HepG2 (cell line): ENCODE data around the gene OVOL3. TPM values are rescaled to one million over a fixed set of nuclear protein-coding genes. Genes with fewer than 3 reads are reported as not detected.

Experiments
- ATF7-NPFF ChIP-seq: sonication (generic); formaldehyde crosslinking; IDR thresholded peaks from 2 replicates; pipeline ENCODE4 v1.8.1; 2023; ENCODE audit warnings: mild to moderate bottlenecking, low read depth, missing genetic modification reagents, moderate library complexity
- FIP1L1 ChIP-seq: fragments of 200-400 bp; formaldehyde crosslinking; IDR thresholded peaks from 2 replicates; pipeline ENCODE4 v1.6.1; 2018; ENCODE audit warnings: low read depth, mild to moderate bottlenecking, low read length, moderate library complexity, borderline replicate concordance; ENCODE audit not compliant: insufficient read depth
- HMG20A ChIP-seq: IDR thresholded peaks from 2 replicates; pipeline ENCODE4 v1.6.1; 2016; ENCODE audit warnings: borderline replicate concordance
- KLF13 ChIP-seq: sonication (generic); formaldehyde crosslinking; IDR thresholded peaks from 2 replicates; pipeline ENCODE4 v1.4.0; 2020; ENCODE audit warnings: mild to moderate bottlenecking, missing genetic modification reagents
- MATR3 ChIP-seq: sonication (generic); formaldehyde crosslinking; IDR thresholded peaks from 2 replicates; pipeline ENCODE4 v1.4.0; 2020; ENCODE audit warnings: missing genetic modification reagents
- RAD51 ChIP-seq: fragments of 450-650 bp; IDR thresholded peaks from 2 replicates; pipeline ENCODE4 v1.6.1; 2016; ENCODE audit warnings: borderline replicate concordance
- RFX1 ChIP-seq: fragments of 450-650 bp; IDR thresholded peaks from 2 replicates; pipeline ENCODE4 v1.6.1; 2017
- ZFP41 ChIP-seq: sonication (generic); formaldehyde crosslinking; IDR thresholded peaks from 2 replicates; pipeline ENCODE4 v1.4.0; 2020; ENCODE audit warnings: mild to moderate bottlenecking, missing genetic modification reagents, borderline replicate concordance
- ZFY ChIP-seq: sonication (generic); formaldehyde crosslinking; IDR thresholded peaks from 2 replicates; pipeline ENCODE4 v1.4.0; 2020; ENCODE audit warnings: missing genetic modification reagents
- ZNF317 ChIP-seq: sonication (generic); formaldehyde crosslinking; IDR thresholded peaks from 2 replicates; pipeline ENCODE4 v1.5.0; 2020; ENCODE audit warnings: mild to moderate bottlenecking, missing genetic modification reagents
- ZNF468 ChIP-seq: sonication (generic); formaldehyde crosslinking; IDR thresholded peaks from 2 replicates; pipeline ENCODE4 v1.8.0; 2022; ENCODE audit warnings: mild to moderate bottlenecking, moderate library complexity, missing genetic modification reagents
- ZNF841 ChIP-seq: sonication (generic); formaldehyde crosslinking; IDR thresholded peaks from 2 replicates; pipeline ENCODE4 v1.8.1; 2023; ENCODE audit warnings: missing genetic modification reagents, borderline replicate concordance
- polyA plus RNA-seq, 8 experiments: library from polyadenylated mRNA; depleted of rRNA in 3 of 8; stranded (reverse) in 7 of 8; unstranded in 1 of 8; fragments of >200 nt; fragmentation: Illumina TruSeq in 4 of 8; extraction: Trizol in 4 of 8; gene quantifications; 2 replicates each; pipeline versions ENCODE4 v1.2.1 to v1.2.3, GENCODE V29; 2011 to 2016; ENCODE audit warnings: low read depth in 4 of 8, missing spikeins in 1 of 8, mixed read lengths in 1 of 8; ENCODE audit not compliant: insufficient read depth in 1 of 8
- total RNA-seq, 5 experiments: library from RNA; depleted of rRNA; stranded (reverse); fragments of >200 nt; fragmentation: Illumina TruSeq; extraction: Trizol; gene quantifications; 2 replicates each; pipeline ENCODE4 v1.2.3, GENCODE V29; 2016; ENCODE audit warnings: low read depth in 1 of 5
- TF ChIP-seq, protein P1 (sequence below): sonication (generic); formaldehyde crosslinking; IDR thresholded peaks from 2 replicates; pipeline ENCODE4 v1.4.0; 2020; ENCODE audit warnings: missing genetic modification reagents
- TF ChIP-seq, protein P2 (sequence below): sonication (generic); formaldehyde crosslinking; IDR thresholded peaks from 2 replicates; pipeline ENCODE4 v1.8.0; 2022; ENCODE audit warnings: mild to moderate bottlenecking, missing genetic modification reagents
- TF ChIP-seq, protein P3 (sequence below): sonication (generic); formaldehyde crosslinking; conservative IDR thresholded peaks from 2 replicates; pipeline ENCODE4 v1.8.0; 2022; ENCODE audit warnings: mild to moderate bottlenecking, moderate library complexity, missing genetic modification reagents
- TF ChIP-seq, protein P4 (sequence below): sonication (generic); formaldehyde crosslinking; IDR thresholded peaks from 2 replicates; pipeline ENCODE4 v1.5.1; 2020; ENCODE audit warnings: missing genetic modification reagents, mild to moderate bottlenecking, borderline replicate concordance
- TF ChIP-seq, protein P5 (sequence below): sonication (generic); formaldehyde crosslinking; IDR thresholded peaks from 2 replicates; pipeline ENCODE4 v1.4.0; 2020; ENCODE audit warnings: missing genetic modification reagents
- TF ChIP-seq, protein P6 (sequence below): sonication (generic); formaldehyde crosslinking; IDR thresholded peaks from 2 replicates; pipeline ENCODE4 v1.4.0; 2020; ENCODE audit warnings: mild to moderate bottlenecking, low read depth, missing genetic modification reagents

Gene OVOL3
- total and polyA plus RNA-seq, 2 of the 13 experiments (the other 11 are each of a cell fraction or from before 2014, with no cell fraction given), result not detected

DNA sequence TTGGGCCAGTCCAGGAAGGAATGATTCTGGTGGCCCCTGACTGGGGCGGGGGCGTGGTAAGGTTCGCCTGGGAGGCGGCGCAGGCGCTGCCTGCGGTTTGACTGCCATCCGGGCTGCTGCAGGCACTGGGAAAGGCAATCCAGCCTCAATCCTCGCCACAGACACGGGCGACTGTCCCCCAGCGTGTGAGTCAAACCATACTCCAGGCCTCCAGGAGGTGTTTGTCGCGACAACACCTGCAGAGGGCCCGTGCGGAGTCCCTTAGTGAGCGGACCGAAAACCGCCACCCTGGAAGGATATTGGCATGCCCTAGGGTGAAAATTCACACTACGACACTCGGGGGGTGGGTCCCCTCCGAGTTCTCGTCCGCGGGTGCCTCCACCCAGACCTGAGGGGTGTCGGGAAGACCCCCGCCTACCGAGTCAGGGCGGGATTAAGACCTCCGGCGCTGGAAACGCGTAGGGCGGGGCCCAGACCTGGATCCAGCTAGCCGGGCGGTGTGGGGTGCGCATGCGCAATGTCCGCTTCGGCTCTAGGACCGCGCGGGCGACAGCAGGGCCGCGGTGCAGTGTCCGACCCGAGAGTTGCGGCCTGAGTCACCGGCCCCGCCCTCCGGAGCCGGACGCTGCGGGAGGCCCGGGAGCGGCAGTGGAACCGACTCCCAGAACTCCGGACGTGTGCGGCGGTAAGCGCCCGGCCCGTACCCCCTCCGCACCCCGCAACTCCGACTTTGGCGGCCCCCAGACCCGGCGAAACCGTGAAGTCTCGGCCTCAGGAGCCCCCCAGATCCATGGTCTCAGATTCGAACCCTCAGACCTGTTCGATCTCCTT is 28.7 kb downstream of the OVOL3 start, which contains the start of gene CAPNS1 (continued):
- TF ChIP-seq ZFP41 (no peak; the same call in 1 of the 2 replicates), ZNF841 (CRISPR knock-in tag) (no peak), FIP1L1 (no peak), RAD51 (no peak), ATF7-NPFF (CRISPR knock-in tag) (peak; percentile 69), HMG20A (CRISPR knock-in tag) (no peak; the same call in 1 of the 2 replicates), ZNF468 (CRISPR knock-in tag) (no peak), RFX1 (no peak), KLF13 (no peak), ZNF317 (CRISPR knock-in tag) (peak; percentile 52; the same call in 1 of the 2 replicates), ZFY (CRISPR knock-in tag) (peak; percentile 91), MATR3 (no peak)
- TF ChIP-seq, protein P1, sequence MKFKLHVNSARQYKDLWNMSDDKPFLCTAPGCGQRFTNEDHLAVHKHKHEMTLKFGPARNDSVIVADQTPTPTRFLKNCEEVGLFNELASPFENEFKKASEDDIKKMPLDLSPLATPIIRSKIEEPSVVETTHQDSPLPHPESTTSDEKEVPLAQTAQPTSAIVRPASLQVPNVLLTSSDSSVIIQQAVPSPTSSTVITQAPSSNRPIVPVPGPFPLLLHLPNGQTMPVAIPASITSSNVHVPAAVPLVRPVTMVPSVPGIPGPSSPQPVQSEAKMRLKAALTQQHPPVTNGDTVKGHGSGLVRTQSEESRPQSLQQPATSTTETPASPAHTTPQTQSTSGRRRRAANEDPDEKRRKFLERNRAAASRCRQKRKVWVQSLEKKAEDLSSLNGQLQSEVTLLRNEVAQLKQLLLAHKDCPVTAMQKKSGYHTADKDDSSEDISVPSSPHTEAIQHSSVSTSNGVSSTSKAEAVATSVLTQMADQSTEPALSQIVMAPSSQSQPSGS (CRISPR knock-in tag), result 0 out of 2 replicates have a peak, but pooled peaks have one; percentile 64
- TF ChIP-seq, protein P2, sequence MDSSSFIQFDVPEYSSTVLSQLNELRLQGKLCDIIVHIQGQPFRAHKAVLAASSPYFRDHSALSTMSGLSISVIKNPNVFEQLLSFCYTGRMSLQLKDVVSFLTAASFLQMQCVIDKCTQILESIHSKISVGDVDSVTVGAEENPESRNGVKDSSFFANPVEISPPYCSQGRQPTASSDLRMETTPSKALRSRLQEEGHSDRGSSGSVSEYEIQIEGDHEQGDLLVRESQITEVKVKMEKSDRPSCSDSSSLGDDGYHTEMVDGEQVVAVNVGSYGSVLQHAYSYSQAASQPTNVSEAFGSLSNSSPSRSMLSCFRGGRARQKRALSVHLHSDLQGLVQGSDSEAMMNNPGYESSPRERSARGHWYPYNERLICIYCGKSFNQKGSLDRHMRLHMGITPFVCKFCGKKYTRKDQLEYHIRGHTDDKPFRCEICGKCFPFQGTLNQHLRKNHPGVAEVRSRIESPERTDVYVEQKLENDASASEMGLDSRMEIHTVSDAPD, result 0 out of 2 replicates have a peak, but pooled peaks have one; percentile 16
- TF ChIP-seq, protein P3, sequence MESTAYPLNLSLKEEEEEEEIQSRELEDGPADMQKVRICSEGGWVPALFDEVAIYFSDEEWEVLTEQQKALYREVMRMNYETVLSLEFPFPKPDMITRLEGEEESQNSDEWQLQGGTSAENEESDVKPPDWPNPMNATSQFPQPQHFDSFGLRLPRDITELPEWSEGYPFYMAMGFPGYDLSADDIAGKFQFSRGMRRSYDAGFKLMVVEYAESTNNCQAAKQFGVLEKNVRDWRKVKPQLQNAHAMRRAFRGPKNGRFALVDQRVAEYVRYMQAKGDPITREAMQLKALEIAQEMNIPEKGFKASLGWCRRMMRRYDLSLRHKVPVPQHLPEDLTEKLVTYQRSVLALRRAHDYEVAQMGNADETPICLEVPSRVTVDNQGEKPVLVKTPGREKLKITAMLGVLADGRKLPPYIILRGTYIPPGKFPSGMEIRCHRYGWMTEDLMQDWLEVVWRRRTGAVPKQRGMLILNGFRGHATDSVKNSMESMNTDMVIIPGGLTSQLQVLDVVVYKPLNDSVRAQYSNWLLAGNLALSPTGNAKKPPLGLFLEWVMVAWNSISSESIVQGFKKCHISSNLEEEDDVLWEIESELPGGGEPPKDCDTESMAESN (CRISPR knock-in tag), result peak; percentile 72; the same call in 1 of the 2 replicates
- TF ChIP-seq, protein P4, sequence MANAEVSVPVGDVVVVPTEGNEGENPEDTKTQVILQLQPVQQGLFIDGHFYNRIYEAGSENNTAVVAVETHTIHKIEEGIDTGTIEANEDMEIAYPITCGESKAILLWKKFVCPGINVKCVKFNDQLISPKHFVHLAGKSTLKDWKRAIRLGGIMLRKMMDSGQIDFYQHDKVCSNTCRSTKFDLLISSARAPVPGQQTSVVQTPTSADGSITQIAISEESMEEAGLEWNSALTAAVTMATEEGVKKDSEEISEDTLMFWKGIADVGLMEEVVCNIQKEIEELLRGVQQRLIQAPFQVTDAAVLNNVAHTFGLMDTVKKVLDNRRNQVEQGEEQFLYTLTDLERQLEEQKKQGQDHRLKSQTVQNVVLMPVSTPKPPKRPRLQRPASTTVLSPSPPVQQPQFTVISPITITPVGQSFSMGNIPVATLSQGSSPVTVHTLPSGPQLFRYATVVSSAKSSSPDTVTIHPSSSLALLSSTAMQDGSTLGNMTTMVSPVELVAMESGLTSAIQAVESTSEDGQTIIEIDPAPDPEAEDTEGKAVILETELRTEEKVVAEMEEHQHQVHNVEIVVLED, result peak; percentile 83
- TF ChIP-seq, protein P5, sequence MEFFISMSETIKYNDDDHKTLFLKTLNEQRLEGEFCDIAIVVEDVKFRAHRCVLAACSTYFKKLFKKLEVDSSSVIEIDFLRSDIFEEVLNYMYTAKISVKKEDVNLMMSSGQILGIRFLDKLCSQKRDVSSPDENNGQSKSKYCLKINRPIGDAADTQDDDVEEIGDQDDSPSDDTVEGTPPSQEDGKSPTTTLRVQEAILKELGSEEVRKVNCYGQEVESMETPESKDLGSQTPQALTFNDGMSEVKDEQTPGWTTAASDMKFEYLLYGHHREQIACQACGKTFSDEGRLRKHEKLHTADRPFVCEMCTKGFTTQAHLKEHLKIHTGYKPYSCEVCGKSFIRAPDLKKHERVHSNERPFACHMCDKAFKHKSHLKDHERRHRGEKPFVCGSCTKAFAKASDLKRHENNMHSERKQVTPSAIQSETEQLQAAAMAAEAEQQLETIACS, result no peak
- TF ChIP-seq, protein P6, sequence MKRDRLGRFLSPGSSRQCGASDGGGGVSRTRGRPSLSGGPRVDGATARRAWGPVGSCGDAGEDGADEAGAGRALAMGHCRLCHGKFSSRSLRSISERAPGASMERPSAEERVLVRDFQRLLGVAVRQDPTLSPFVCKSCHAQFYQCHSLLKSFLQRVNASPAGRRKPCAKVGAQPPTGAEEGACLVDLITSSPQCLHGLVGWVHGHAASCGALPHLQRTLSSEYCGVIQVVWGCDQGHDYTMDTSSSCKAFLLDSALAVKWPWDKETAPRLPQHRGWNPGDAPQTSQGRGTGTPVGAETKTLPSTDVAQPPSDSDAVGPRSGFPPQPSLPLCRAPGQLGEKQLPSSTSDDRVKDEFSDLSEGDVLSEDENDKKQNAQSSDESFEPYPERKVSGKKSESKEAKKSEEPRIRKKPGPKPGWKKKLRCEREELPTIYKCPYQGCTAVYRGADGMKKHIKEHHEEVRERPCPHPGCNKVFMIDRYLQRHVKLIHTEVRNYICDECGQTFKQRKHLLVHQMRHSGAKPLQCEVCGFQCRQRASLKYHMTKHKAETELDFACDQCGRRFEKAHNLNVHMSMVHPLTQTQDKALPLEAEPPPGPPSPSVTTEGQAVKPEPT, result peak; percentile 72; the same call in 1 of the 2 replicates
